Measurements from ENCODE around the gene RELL2.

RELL2 gene

DNA sequence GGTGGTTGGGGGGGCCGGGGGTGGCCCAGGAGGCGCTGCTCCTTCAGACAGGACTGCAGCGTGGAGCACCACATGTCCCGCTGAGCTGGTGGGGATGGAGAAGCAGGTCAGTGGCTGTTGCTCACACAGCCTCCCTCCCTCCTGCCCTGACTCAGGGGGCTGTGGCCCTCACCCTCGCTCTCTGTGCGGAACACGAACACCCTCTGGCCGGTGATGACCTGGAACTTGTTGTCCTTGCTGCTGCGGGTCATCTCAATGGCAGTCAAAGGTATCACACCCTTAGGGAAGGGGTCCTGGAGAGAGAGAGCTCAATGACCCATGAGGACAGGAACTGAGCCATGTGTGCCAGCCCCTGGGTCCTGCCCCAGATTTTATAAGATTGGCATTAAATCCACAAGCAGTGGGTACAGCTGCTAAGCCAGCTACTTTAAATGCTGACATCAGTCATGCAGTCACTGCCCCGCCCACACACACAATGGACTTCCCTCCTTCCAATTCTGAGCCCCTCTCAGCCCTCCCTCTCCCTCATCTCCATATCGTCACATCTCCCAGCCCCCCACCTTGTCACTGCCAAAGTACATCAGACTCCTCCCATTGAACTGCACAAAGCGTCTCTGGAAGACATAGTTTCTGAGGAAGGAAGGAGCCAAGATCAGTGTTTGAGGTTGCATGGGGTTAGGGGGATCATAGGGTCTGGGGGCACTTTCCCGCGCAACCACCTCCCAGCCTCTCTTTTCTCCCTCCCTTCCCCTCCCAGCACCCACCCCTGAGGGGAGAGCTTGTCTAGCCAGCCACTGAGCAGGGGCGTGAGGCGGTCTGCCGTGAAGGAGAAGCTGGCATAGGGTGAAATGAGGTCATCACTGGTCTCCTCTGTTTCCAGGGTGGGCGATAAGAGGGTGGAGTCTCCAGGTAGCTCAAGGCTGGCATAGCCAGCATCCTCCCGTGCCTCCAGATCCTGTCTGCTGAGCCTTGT is 36.3 kb downstream of the RELL2 start:
- no peak for DNase-seq (ENCODE audit: low read depth in 2 of 3, low spot score in 1 of 3)

DNA sequence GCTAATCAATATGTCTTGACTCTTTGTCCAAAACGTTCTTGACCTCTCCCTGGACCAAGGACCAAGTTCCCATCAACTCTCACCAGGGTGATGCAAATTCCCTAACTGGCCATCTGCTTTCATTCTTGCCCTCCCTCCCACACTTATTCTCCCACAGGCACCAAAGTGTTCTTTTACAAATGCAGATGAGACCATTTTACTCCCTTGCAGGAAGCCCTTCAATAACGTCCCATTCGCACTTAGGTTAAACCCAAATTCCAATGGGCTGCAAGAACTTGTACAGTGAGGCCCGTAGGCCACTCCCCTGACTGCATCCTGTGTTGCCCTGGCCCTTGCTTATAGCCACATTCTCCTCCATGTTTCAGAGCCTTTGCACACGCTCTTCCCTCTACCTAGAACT is 38.0 kb downstream of the RELL2 start:
- no peak for DNase-seq (ENCODE audit: low read depth in 2 of 3, low spot score in 1 of 3)

DNA sequence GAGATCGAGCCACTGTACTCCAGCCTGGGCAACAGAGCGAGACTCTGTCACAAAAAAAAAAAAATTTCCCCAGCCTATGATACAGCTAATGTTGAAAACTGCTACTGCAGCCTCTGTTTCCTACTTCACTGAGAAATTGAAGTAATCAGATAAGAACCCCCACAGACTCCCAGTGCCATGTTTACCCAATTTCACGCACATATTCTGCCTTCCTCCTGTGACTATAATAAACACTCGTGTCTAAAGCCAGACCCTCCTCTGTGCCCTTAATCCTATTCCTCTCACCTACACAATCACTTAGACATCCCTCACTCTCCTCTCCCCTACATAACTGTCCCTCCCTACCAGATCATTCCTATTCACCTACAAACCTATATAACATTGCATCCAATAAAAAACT is 38.9 kb downstream of the RELL2 start:
- no peak for DNase-seq (ENCODE audit: low read depth in 2 of 3, low spot score in 1 of 3)

DNA sequence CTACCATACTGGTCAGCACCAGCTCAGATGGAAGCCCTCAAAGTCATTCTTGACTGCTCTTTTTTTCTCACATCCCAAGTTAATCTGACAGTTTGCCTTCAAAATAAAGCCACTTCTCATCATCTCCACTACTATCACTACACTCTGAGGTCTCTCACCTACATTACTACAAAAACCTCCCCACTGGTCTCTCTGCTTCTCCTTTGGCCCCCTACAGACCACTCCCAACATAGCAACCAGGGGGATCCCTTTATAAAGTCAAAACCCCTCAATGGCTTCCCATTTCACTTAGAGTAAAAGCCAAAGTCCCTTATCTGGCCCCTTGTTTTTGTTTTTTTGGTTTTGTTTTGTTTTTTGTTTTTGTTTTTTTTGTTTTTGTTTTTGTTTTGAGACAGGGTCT is 40.6 kb downstream of the RELL2 start:
- DNase-seq (ENCODE audit: low read depth in 2 of 3, low spot score in 1 of 3), result no peak

DNA sequence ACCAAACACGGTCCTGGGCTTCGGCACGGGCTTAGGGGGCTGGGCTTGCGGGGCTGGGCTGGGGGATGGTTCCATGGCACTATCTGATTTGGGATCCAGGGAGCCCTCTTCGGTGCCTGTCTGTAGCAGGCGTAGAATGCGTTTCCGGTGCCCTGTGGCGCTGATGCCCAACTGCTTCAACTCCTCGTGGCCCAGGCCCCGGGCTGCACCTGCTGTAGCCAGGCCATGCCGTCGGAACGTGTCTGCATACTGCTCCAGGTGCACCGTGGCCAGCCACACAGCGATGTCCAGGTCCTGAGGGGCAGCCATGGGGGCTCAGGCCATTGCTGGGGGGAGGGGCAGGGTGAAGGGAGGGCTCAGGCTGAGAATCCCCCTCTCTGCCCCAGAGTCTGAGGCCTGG is 43.4 kb downstream of the RELL2 start:
- DNase-seq (ENCODE audit: low read depth in 2 of 3, low spot score in 1 of 3), result no peak

DNA sequence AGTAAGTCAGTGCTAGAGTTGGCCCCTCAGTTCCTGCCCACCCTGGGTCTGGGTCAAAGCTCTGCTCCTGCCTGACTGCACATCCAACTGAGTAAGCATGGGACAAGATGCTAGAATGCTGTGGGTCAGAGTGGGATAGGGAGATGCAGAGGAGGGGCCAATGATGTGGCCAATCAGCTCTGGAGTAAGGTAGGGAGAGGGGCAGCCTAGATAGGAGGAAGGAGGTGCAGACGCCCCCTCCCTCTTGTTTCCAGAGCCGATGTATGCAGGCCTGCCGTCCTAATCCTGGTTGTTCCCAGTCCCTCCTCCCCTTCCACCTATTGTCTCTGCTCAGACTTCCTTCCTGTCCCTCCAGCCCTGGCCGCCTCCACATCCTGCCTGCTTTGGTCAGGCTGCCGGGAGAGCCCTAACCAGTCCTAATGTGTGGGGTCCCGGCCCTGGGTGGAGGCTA is 44.0 kb downstream of the RELL2 start:
- no peak for DNase-seq (ENCODE audit: low read depth in 2 of 3, low spot score in 1 of 3)

DNA sequence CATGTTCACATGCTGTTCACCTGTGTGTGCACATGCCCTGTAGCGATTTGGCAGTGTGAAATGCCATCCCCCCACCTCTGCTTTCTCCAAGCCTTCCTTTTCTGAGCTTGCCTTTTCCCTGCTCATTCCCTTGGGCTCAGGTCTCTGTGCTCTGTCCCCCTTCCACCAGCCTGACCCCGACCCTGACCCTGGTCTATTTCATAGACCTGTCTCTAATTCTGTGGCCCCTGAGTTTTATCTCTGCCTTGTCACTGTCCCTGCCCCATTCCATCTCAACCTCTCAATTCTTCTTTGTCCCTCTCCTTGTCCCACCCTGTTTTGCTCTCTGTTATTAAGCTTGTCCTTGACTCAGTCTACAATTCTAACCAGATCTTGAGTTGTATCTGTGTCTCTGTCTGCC is 44.5 kb downstream of the RELL2 start:
- no peak for DNase-seq (ENCODE audit: low read depth in 2 of 3, low spot score in 1 of 3)

DNA sequence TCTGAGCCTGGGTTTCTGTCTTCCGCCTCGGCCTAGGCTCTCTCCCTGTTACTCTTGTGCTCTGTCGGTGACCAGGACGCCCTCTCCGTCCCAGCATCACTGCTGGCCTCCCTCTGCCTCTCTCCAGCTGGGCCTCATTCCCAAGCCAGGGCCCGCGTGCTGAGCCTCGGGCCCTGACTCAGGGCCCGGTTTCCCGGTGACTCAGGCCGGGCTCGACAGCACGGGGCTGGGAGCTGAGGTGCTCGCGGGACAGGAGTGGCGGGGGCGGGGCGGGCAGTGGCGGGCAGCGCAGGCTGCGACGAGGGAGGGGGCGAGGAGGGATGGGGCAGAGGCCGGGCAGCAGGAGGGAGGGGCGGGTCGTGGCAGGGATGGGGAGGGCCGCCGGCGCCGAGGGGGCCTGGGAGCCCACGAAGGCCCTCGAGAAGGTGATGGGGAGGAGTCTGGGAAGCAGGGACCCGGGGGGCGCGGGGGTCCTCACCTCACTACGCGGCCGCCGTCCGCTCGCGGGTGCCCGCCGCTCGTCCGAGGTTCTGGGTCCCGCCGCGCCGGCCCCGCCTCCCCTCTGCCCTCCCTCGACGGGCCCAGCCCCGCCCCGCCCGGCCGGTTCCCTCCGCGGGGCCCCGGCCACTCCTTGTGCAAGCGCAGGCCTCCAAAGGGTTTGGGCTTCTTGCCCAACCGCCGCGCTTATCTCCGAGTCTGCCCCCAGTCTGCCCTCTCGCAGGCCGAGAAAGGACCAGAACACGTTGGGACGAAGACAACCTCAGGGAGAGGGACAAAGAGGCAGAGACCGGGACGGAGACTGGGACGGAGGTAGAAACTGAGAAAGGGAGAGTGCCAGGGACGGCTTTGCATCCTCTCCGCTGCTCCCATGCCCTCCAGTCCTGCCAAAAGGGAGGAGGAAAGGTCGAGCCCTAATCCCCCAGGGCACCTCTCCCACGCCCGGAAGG is 45.2 kb downstream of the RELL2 start, which contains the start of gene ARAP3:
Gene ARAP3, minus strand, starts transcription at position 536 of the 947 bp plus-strand sequence. CDS start 1,744 bp downstream, outside the sequence.
- DNase-seq (ENCODE audit: low read depth in 2 of 3, low spot score in 1 of 3), result peak in 1 of 3 donors; percentile 40

DNA sequence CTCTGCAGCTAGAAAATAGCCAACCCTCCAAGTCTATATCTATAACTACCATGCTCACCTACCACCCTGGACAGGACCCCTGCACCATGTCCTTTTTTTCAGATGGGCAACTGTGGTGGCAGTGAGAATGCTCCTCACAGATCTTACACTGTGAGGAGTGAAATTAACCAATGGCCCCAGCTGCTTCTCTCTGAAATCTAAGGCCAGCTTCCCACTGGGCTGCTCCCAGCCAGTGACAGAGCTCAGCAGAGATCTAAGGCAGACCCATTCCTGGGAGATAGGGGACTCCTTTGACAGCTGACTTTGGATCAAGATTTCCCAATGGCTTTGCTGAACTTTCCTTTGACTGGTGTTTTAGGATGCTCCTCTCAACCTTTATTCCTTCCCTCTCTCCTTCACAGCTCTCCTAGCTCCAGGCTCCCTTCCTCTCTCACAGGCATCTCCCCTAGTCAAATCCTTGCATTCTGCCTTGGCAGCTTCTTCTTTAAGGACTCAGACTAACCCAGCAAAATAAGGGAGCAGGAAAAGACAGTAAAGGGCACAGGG is 46.9 kb downstream of the RELL2 start:
- no peak for DNase-seq (ENCODE audit: low read depth in 2 of 3, low spot score in 1 of 3)

DNA sequence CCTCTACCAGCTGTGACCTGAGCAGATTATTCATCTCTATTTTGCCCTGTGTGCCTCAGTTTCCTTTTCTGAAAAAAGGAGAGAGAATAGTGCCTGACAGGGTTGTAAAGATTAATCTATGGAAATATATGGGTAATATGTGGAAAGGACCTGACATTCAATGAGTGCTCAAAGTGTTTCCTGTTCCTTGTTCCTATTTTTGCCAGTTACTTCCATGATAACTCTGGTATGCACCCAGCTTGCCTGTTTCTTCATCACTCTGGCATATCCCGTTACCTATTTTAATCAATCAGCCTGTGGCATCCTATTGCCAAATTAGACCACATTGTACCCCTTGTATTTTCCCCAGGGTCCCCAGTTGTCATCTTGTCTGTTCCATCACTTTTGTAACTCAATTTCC is 48.8 kb downstream of the RELL2 start:
- no peak for DNase-seq (ENCODE audit: low read depth in 2 of 3, low spot score in 1 of 3)

DNA sequence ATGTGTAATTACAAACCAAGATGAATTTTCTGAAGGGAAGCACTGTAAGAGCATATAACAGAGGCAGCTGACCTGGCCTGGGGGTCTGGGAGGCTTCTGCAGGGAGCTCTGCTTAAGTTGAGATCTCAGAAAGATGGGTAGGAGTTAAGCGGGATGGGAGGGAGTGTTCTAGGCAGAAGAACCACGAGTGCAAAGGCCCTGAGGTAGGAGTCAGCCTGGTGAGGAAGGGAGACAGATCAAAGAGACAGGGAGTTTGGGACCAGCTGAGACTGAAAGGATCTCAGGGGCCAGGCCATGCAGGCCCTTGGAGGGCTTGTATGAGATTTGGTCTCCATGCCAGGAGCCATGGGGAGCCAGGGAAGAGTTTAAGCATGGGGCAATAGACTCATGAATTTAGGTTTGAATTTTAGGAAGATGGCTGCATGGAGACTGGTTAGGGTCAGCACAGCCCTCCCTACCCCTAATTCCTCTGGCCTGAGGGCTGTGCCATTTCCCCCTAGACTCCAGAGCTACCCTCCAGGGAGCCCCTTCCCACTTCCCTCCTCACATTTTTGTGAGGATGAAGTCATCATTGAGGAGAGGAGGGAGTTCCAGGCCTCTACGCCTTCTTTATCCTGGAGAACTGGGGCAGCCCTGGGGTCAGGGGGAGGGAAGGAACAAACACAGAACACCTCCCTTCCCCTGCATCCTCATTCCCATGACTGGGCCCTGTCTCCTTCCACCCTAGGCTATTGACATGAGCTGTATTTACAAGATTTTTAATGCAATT is 50.0 kb downstream of the RELL2 start:
- DNase-seq (ENCODE audit: low read depth in 2 of 3, low spot score in 1 of 3), result no peak
